Activated CD4-positive, CD25-positive, alpha-beta regulatory T cell treated with anti-CD3 and anti-CD28 coated beads, Interleukin-2, amount 50 U/mL, for 24 hours (primary cell): ENCODE measurements around the gene HCRT.

Experiments
- ATAC-seq, 2 donors: fragments of 150-1000 bp; cut with Tn5 transposase; one replicate each; pipeline ENCODE4 v1.10.0; 2021; ENCODE audit warnings: mild to moderate bottlenecking in 1 of 2, moderate library complexity in 1 of 2

The HCRT gene

GRCh38 chr17:42136654-42137051 lies 48.6 kb downstream of the HCRT start:
- ATAC-seq: peak; percentile 52

GRCh38 chr17:42135664-42136653 lies 49.3 kb downstream of the HCRT start:
- ATAC-seq: no peak

GRCh38 chr17:42135151-42135550 lies 50.1 kb downstream of the HCRT start:
- no peak for ATAC-seq
